BLaER1 treated with 17β-estradiol and CSF1 and Interleukin-3, amounts not matched to agents 10 nM and 100 nM (cell line): Measurements from ENCODE around the gene NCOA3.
"Not testable (repeated sequence)": the region's sequence is repeated elsewhere in the genome, so short reads cannot be mapped to it uniquely, and the experiment has no call there.

Experiments
- H3K27ac ChIP-seq, 11 experiments: shearing (Covaris generic); formaldehyde crosslinking; 2 replicates each; pipeline ENCODE4 v1.8.1; 2022
- H3K27me3 ChIP-seq, 11 experiments: shearing (Covaris generic); formaldehyde crosslinking; 2 replicates each; pipeline ENCODE4 v1.8.1; 2022
- H3K36me3 ChIP-seq, 11 experiments: shearing (Covaris generic); formaldehyde crosslinking; 2 replicates each; pipeline ENCODE4 v1.8.1; 2022
- H3K4me1 ChIP-seq, 10 experiments: shearing (Covaris generic); formaldehyde crosslinking; 2 replicates each; pipeline ENCODE4 v1.8.1; 2022
- H3K4me2 ChIP-seq, 11 experiments: shearing (Covaris generic); formaldehyde crosslinking; 2 replicates each; pipeline ENCODE4 v1.8.1; 2022
- H3K4me3 ChIP-seq, 10 experiments: shearing (Covaris generic); formaldehyde crosslinking; 2 replicates each; pipeline ENCODE4 v1.8.1; 2022
- H3K9ac ChIP-seq, 11 experiments: shearing (Covaris generic); formaldehyde crosslinking; 2 replicates each; pipeline ENCODE4 v1.8.1; 2022
- H3K9me3 ChIP-seq, 11 experiments: shearing (Covaris generic); formaldehyde crosslinking; replicated peaks in 1 of 11; 2 replicates each; pipeline ENCODE4 v1.8.1; 2022
- H4K20me1 ChIP-seq, 11 experiments: shearing (Covaris generic); formaldehyde crosslinking; 2 replicates each; pipeline ENCODE4 v1.8.1; 2022
- Cebpa-rat ChIP-seq, 11 experiments: shearing (Covaris generic); IDR thresholded peaks; 2 replicates each; pipeline ENCODE4 v1.8.1; 2022

The NCOA3 gene

GRCh38 chr20:47501482-47502270 is at the start of gene NCOA3:
TSS of gene NCOA3 (plus strand) at chr20:47501887. CDS start at chr20:47622248, 120,361 bp downstream.
- TF ChIP-seq Cebpa-rat (IDR thresholded peaks at IDR 0.05): no peak
- Histone ChIP-seq H3K27ac (peak within 1 kb of the TSS; percentile 87 to 97 (median 94)), H3K27me3 (no peaks in the 10 kb centered on the region), H3K9ac (peak within 1 kb of the TSS; percentile 86 to 99 (median 97)), H3K9me3 (no peaks in the 10 kb centered on the region), H4K20me1 (peaks cover 16 to 39% (median 37%) of the 10 kb centered on the region in 11 experiments; a peak in 20 of 22 replicates), H3K4me2 (peak within 1 kb of the TSS; percentile 84 to 94 (median 89)), H3K4me1 (peaks cover 25 to 45% (median 29%) of the 10 kb centered on the region in 10 experiments), H3K36me3 (no peaks in the 10 kb centered on the region), H3K4me3 (peak within 1 kb of the TSS; percentile 93 to 100 (median 98))

- TF ChIP-seq Cebpa-rat (IDR thresholded peaks at IDR 0.05): no peak
- no peak overlapping the region for H3K27ac ChIP-seq
- no peak overlapping the region for H3K9ac ChIP-seq
- no peaks in the 10 kb centered on the region for H3K27me3 ChIP-seq
- H3K4me1 ChIP-seq: peaks cover 10 to 61% (median 42%) of the 10 kb centered on the region in 10 experiments
- H3K4me3 ChIP-seq: no peak overlapping the region
- no peaks in the 10 kb centered on the region for H3K36me3 ChIP-seq
- peak overlapping the region; percentile 10 to 80 (median 71); a peak in 18 of 22 replicates for H3K4me2 ChIP-seq
- no peaks in the 10 kb centered on the region for H4K20me1 ChIP-seq
- no peaks in the 10 kb centered on the region for H3K9me3 ChIP-seq
Observed at GRCh38 chr20:47452736-47453161, 48.9 kb upstream of the NCOA3 start.

DNA sequence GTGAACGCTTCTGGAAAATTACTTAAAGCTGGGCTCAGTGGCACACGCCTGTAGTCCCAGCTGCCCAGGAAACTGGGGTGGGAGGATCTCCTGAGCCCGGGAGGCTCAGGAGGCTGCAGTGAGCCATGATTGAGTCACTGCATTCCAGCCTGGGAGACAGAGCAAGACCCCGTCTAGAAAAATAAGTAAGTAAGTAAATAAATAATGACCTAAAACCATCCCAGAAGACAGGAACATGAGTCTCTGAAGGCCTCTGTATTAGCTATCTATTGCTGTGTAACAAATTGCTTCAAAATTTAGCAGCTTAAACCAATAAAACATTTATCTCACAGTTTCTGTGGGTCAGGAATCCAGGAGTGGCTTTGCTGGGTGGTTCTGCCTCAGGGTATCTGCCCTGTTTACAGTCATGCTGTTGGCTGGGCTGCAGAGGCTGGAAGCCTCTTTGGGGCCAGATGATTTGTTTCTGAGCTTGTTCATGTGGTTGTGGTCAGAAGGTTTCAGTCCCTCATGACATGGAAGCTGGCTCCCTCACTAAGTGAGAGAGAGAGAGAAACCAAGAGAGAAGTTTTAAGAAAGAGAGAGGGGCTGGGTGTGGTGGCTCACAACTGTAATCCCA is 48.4 kb upstream of the NCOA3 start:
- peak overlapping the region; percentile 5 to 80 (median 71); a peak in 21 of 22 replicates for H3K4me2 ChIP-seq
- H3K4me3 ChIP-seq: no peak overlapping the region
- no peak overlapping the region for H3K9ac ChIP-seq
- peaks cover 10 to 61% (median 42%) of the 10 kb centered on the region in 10 experiments for H3K4me1 ChIP-seq
- H3K36me3 ChIP-seq: no peaks in the 10 kb centered on the region
- no peaks in the 10 kb centered on the region for H3K9me3 ChIP-seq
- 0 out of 22 replicates have a peak overlapping the region, but pooled peaks of 1 of the 11 experiments have one; percentile 3 for H3K27ac ChIP-seq
- H3K27me3 ChIP-seq: no peaks in the 10 kb centered on the region
- no peaks in the 10 kb centered on the region for H4K20me1 ChIP-seq
- TF ChIP-seq Cebpa-rat (IDR thresholded peaks at IDR 0.05): no peak

- peak overlapping the region in 8 of 11 experiments; percentile 27 to 80 (median 76); a peak in 17 of 22 replicates for H3K4me2 ChIP-seq
- no peak for TF ChIP-seq Cebpa-rat (IDR thresholded peaks at IDR 0.05)
- peak overlapping the region in 1 of 11 experiments; percentile 3; a peak in 1 of 22 replicates for H3K27ac ChIP-seq
- H3K4me1 ChIP-seq: peaks cover 10 to 61% (median 42%) of the 10 kb centered on the region in 10 experiments
- H3K4me3 ChIP-seq: no peak overlapping the region
- H3K9ac ChIP-seq: no peak overlapping the region
- H3K9me3 ChIP-seq: no peaks in the 10 kb centered on the region
- H3K36me3 ChIP-seq: no peaks in the 10 kb centered on the region
- H3K27me3 ChIP-seq: no peaks in the 10 kb centered on the region
- no peaks in the 10 kb centered on the region for H4K20me1 ChIP-seq
Observed at GRCh38 chr20:47454298-47455132, 47.2 kb upstream of the NCOA3 start.

DNA sequence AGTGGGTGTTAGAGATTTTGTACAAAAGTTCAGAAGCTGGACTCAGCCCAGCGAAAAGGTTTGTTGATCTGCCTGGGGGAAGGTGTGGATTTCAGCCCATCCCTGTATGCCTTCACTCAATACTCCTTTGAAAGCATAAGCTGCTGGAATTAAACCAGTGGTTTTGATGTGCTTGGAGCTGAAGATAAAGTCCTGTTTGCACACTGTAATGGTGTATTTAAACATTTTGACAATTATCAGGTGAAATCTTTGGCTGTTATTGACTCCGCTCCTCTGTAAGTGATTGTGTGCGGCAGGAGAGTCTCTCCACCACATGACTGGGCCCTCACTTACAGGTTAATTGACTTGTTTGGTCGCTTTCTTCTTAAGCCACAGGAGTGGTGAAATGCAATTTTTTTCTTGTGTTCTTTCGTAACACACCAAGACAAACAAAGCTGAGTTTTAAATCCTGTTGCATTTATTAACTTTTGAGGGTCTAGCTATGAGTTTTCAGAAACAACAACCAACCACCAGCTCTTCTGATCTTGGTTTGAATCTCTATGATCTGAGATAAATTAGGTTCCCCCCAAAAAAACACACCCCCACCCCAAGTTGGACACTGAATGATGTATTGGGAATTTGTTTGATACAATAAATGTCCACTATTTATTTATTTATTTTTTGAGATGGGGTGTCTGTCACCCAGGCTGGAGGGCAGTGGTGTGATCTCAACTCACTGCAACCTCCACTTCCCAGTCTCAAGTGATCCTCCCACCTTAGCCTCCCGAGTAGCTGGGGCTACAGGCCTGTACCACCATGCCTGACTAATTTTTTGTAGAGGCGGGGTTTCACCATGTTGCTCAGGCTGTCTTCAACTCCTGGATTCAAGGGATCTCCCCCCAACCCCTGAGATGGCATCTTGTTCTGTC is 46.3 kb upstream of the NCOA3 start:
- Histone ChIP-seq H3K36me3 (no peaks in the 10 kb centered on the region), H3K9ac (no peak overlapping the region), H4K20me1 (no peaks in the 10 kb centered on the region), H3K4me1 (peaks cover 10 to 61% (median 42%) of the 10 kb centered on the region in 10 experiments), H3K4me2 (peak overlapping the region in 7 of 11 experiments; percentile 47 to 80 (median 76); a peak in 13 of 22 replicates), H3K4me3 (no peak overlapping the region), H3K27ac (peak overlapping the region in 1 of 11 experiments; percentile 3; a peak in 2 of 22 replicates), H3K27me3 (no peaks in the 10 kb centered on the region), H3K9me3 (no peaks in the 10 kb centered on the region)
- TF ChIP-seq Cebpa-rat (IDR thresholded peaks at IDR 0.05): no peak

DNA sequence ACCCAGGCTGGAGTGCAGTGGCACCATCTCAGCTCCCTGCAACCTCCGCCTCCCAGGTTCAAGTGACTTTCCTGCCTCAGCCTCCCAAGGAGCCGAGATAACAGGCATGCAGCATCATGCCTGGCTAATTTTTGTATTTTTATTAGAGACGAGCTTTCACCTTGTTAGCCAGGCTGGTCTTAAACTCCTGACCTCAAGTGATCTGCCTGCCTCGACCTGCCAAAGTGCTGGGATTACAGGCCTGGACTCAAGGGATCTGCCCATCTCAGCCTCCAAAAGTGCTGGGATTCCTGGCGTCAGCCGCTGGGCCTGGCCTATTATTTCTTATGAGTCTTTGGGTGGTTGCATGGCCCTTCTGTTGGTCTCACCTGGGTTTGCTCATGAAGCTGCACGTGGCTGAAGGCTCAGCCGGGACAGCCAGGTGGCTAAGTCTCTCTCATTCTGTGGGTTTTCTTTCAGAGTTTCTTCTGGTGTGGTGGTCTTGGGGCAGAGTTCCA is 45.6 kb upstream of the NCOA3 start:
- H3K4me1 ChIP-seq: peaks cover 10 to 61% (median 42%) of the 10 kb centered on the region in 10 experiments
- no peaks in the 10 kb centered on the region for H4K20me1 ChIP-seq
- no peak overlapping the region for H3K4me3 ChIP-seq
- no peak for TF ChIP-seq Cebpa-rat (IDR thresholded peaks at IDR 0.05)
- H3K27ac ChIP-seq: no peak overlapping the region
- H3K9me3 ChIP-seq: no peaks in the 10 kb centered on the region
- H3K4me2 ChIP-seq: peak overlapping the region in 4 of 11 experiments; percentile 71 to 80 (median 76); a peak in 5 of 22 replicates
- no peaks in the 10 kb centered on the region for H3K36me3 ChIP-seq
- no peak overlapping the region for H3K9ac ChIP-seq
- H3K27me3 ChIP-seq: no peaks in the 10 kb centered on the region

- Histone ChIP-seq H3K9ac (no peak overlapping the region), H3K27me3 (no peaks in the 10 kb centered on the region), H3K9me3 (no peaks in the 10 kb centered on the region), H3K4me3 (no peak overlapping the region), H3K27ac (no peak overlapping the region), H3K4me1 (peaks cover 10 to 53% (median 35%) of the 10 kb centered on the region in 10 experiments), H4K20me1 (no peaks in the 10 kb centered on the region), H3K36me3 (no peaks in the 10 kb centered on the region), H3K4me2 (peak overlapping the region in 3 of 11 experiments; percentile 17 to 41 (median 40); a peak in 3 of 22 replicates)
- TF ChIP-seq Cebpa-rat (IDR thresholded peaks at IDR 0.05): no peak
Observed at GRCh38 chr20:47456952-47457724, 44.5 kb upstream of the NCOA3 start.

DNA sequence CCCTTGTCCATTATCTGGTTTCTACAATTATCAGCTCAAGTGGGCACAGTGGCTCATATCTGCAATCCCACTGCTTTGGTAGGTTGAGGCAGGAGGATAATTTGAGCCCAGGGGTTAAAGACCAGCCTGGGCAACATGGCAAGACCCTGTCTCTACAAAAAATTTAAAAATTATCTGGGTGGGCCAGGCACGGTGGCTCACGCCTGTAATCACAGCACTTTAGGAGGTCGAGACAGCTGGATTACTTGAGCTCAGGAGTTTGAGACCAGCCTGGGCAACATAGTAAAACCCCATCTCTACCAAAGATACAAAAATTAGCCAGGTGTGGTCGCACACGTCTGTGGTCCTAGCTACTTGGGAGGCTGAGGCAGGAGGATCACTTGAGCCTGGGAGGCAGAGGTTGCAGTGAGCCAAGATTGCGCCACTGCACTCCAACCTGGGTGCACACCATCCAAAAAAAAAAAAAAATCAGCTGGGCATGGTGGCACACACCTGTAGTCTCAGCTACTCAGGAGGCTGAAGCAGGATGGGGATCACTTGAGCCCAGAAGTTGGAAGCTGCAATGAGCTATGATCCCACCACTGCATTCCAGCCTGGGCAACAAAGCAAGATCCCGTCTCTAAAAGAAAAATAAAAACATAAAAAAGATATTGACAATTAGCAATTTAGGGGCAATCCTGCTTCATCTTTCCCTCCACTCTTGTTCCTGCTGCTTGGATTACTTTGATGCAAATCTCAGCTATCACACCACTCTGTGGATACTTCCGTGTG is 43.2 kb upstream of the NCOA3 start:
- H3K27ac ChIP-seq, H3K36me3 ChIP-seq, H3K4me3 ChIP-seq, H3K27me3 ChIP-seq, H3K9ac ChIP-seq, H3K9me3 ChIP-seq, H3K4me2 ChIP-seq, H4K20me1 ChIP-seq: not testable (repeated sequence)
- H3K4me1 ChIP-seq: peaks cover 3 to 40% (median 23%) of the 10 kb centered on the region in 10 experiments
